B cell (primary cell): ENCODE measurements around the gene PPP1R8. TPM values are rescaled to one million over a fixed set of nuclear protein-coding genes. Genes with fewer than 3 reads are reported as not detected.

Source experiments
- ATAC-seq: fragments of 200-7000 bp; cut with Tn5 transposase; one replicate; pipeline ENCODE4 v1.10.0; 2021; ENCODE audit warnings: low read depth, mild to moderate bottlenecking, moderate number of reproducible peaks, moderate library complexity
- CTCF ChIA-PET: fragments of 350-600 bp; sonication (Branson Sonifier 250); formaldehyde crosslinking; loops from one replicate; lab custom pipeline; 2021; ENCODE audit warnings: antibody characterized with exemption, inconsistent platforms; lab: Charles Lee
- POLR2A ChIA-PET: fragments of 350-600 bp; sonication (Branson Sonifier 250); formaldehyde crosslinking; loops from one replicate; lab custom pipeline; 2021; ENCODE audit warnings: antibody characterized with exemption; lab: Charles Lee
- DNase-seq: peaks from one replicate; pipeline ENCODE4 v3.0.0; 2013
- H2AFZ ChIP-seq: 2 replicates; pipeline ENCODE4 v1.6.1; 2012; ENCODE audit warnings: mild to moderate bottlenecking, low read depth, low read length; ENCODE audit not compliant: insufficient read depth, poor library complexity, severe bottlenecking
- H3K27ac ChIP-seq, 2 donors: 1 replicate in 1 of 2; 2 replicates in 1 of 2; pipeline ENCODE4 v1.5.1; 2012 to 2013; ENCODE audit warnings: low read length in 2 of 2, mild to moderate bottlenecking in 2 of 2, moderate library complexity in 1 of 2
- H3K27me3 ChIP-seq, 4 experiments: fragments of 200-600 bp in 1 of 4; sonication (generic) in 1 of 4; replicated peaks in 1 of 4; 1 replicate in 2 of 4; 2 replicates in 2 of 4; pipeline versions ENCODE4 v1.6.1 to v1.7.0; 2013 to 2016; ENCODE audit warnings: low read length in 3 of 4, mild to moderate bottlenecking in 2 of 4, mixed read lengths in 1 of 4, moderate library complexity in 1 of 4; ENCODE audit not compliant: insufficient read depth in 4 of 4, control insufficient read depth in 3 of 4; ENCODE audit errors: control extremely low read depth in 1 of 4
- H3K36me3 ChIP-seq, 2 experiments: replicated peaks in 1 of 2; 1 replicate in 1 of 2; 2 replicates in 1 of 2; pipeline versions ENCODE4 v1.6.1 to v1.7.1; 2013; ENCODE audit warnings: low read length in 1 of 2; ENCODE audit not compliant: insufficient read depth in 2 of 2, control insufficient read depth in 1 of 2; ENCODE audit errors: control extremely low read depth in 1 of 2, extremely low read depth in 1 of 2
- H3K4me1 ChIP-seq, 2 donors: fragments of 200-600 bp in 1 of 2; sonication (generic) in 1 of 2; 1 replicate in 1 of 2; 2 replicates in 1 of 2; pipeline versions ENCODE4 v1.5.1 to v1.6.1; 2013 to 2017; ENCODE audit warnings: low read length in 2 of 2; ENCODE audit not compliant: control insufficient read depth in 2 of 2, insufficient read depth in 2 of 2
- H3K4me2 ChIP-seq: replicated peaks from 2 replicates; pipeline ENCODE3; 2012; ENCODE audit warnings: mild to moderate bottlenecking, low read depth, low read length; ENCODE audit not compliant: poor library complexity, severe bottlenecking
- H3K4me3 ChIP-seq, 5 experiments: fragments of 200-600 bp in 1 of 5; sonication (generic) in 1 of 5; 1 replicate in 3 of 5; 2 replicates in 2 of 5; pipeline versions ENCODE4 v1.5.1 to v1.7.0; 2011 to 2016; ENCODE audit warnings: low read length in 4 of 5, mild to moderate bottlenecking in 4 of 5, low read depth in 2 of 5, control low read depth in 1 of 5, moderate library complexity in 1 of 5; ENCODE audit not compliant: insufficient read depth in 1 of 5; ENCODE audit errors: control extremely low read depth in 1 of 5, extremely low read depth in 1 of 5
- H3K79me2 ChIP-seq: fragments of 200-600 bp; sonication (generic); one replicate; pipeline ENCODE4 v1.6.0; 2016; ENCODE audit warnings: low read length; ENCODE audit not compliant: control insufficient read depth, insufficient read depth
- H3K9ac ChIP-seq: fragments of 200-600 bp; sonication (generic); 2 replicates; pipeline ENCODE4 v1.6.1; 2017; ENCODE audit warnings: mild to moderate bottlenecking, low read length, moderate library complexity
- H3K9me3 ChIP-seq, 3 donors: one replicate each; pipeline versions ENCODE4 v1.6.1 to v1.7.1; 2013; ENCODE audit warnings: low read length in 2 of 3; ENCODE audit not compliant: control insufficient read depth in 2 of 3, insufficient read depth in 1 of 3; ENCODE audit errors: control extremely low read depth in 1 of 3
- H4K20me1 ChIP-seq: 2 replicates; pipeline ENCODE4 v1.6.0; 2012; ENCODE audit warnings: mild to moderate bottlenecking, low read length; ENCODE audit not compliant: insufficient read depth, control insufficient read depth, poor library complexity, severe bottlenecking
- H3K27ac Mint-ChIP-seq: one replicate; pipeline ENCODE4 v1.8.0; 2021; ENCODE audit warnings: mixed read lengths
- H3K27me3 Mint-ChIP-seq: one replicate; pipeline ENCODE4 v1.8.0; 2021; ENCODE audit warnings: mixed read lengths
- H3K4me1 Mint-ChIP-seq: one replicate; pipeline ENCODE4 v1.8.0; 2021; ENCODE audit warnings: mixed read lengths
- H3K4me3 Mint-ChIP-seq: one replicate; pipeline ENCODE4 v1.8.0; 2021; ENCODE audit warnings: mixed read lengths
- H3K9me3 Mint-ChIP-seq: one replicate; pipeline ENCODE4 v1.8.0; 2022; ENCODE audit warnings: mixed read lengths; ENCODE audit not compliant: insufficient read depth
- CTCF ChIP-seq: fragments of 200-600 bp; IDR thresholded peaks from one replicate; pipeline ENCODE4 v1.8.0; 2022; ENCODE audit warnings: antibody characterized with exemption, mild to moderate bottlenecking
- EZH2 ChIP-seq: IDR thresholded peaks from 2 replicates; pipeline ENCODE4 v1.6.1; 2012; ENCODE audit warnings: borderline replicate concordance, low read depth, mild to moderate bottlenecking, moderate library complexity, low read length; ENCODE audit not compliant: insufficient read depth, poor library complexity, severe bottlenecking
- WGBS: methylation state at CpG from one replicate; pipeline ENCODE4 v1.1.5; 2013; ENCODE audit warnings: missing lambda C conversion rate; ENCODE audit not compliant: insufficient coverage; 5-methylcytosine and 5-hydroxymethylcytosine counted together
- intact Hi-C: fragments of 100-400 bp; cut with micrococcal nuclease; formaldehyde crosslinking; loops from one replicate; pipeline ENCODE4 v1.10.0; 2022
- polyA plus RNA-seq: library from polyadenylated mRNA; depleted of rRNA; stranded (reverse); fragments of >200 nt; gene quantifications from 2 replicates; pipeline ENCODE4 v1.2.3, GENCODE V29; 2012
- total RNA-seq, 2 donors: library from RNA; stranded (reverse); fragments of 120-200 nt in 1 of 2; gene quantifications; 1 replicate in 1 of 2; 2 replicates in 1 of 2; pipeline versions ENCODE4 v1.2.3 to v1.2.4, GENCODE V29; 2013 to 2022

The PPP1R8 gene
- total and polyA plus RNA-seq, 2 donors (not counting 1 experiment from before 2014, with no cell fraction given) = 23.9 to 45.1 TPM

- peak overlapping the region; percentile 58 for H3K4me2 ChIP-seq
Measured at GRCh38 chr1:27863538-27863915, 32.9 kb downstream of the PPP1R8 start.

More at GRCh38 chr1:27863538-27863915, 32.9 kb downstream of the PPP1R8 start:
- no peaks in the 10 kb centered on the region for H3K27me3 Mint-ChIP-seq
- Histone ChIP-seq H3K4me1 (peaks cover 33 to 47% of the 10 kb centered on the region in 2 donors), H4K20me1 (no peaks in the 10 kb centered on the region), H3K27ac (peak overlapping the region; percentile 74), H3K9ac (peak overlapping the region; percentile 2), H3K79me2 (no peaks in the 10 kb centered on the region), H3K9me3 (no peaks in the 10 kb centered on the region), H2AFZ (no peak overlapping the region), H3K4me3 (no peak overlapping the region), H3K27me3 (peaks cover 0 to 3% (median 0%) of the 10 kb centered on the region in 4 experiments), H3K36me3 (no peaks in the 10 kb centered on the region)
- intact Hi-C loops = loop anchor here (1.0 kb wide), 1 partner anchor 9 kb away; the partner anchor contains the start of gene THEMIS2
- H3K27ac Mint-ChIP-seq = peak overlapping the region; percentile 86
- ChIA-PET POLR2A (interaction anchor here (0.9 to 1.0 kb wide), 2 partner anchors 12 to 28 kb away, joined by 4 read pairs; no protein-coding TSS in a partner anchor), CTCF (interaction anchor here (0.7 to 1.5 kb wide), 5 partner anchors 12 to 817 kb away, joined by 3 to 9 read pairs (median 3); no protein-coding TSS in a partner anchor)
- peak; percentile 31 for ATAC-seq
- H3K4me1 Mint-ChIP-seq = peaks cover 51% of the 10 kb centered on the region
- no peaks in the 10 kb centered on the region for H3K9me3 Mint-ChIP-seq
- WGBS = no CpG with 5 or more reads among the region's 1 CpG
- DNase-seq = peak; percentile 58
- TF ChIP-seq EZH2 = no peak
- TF ChIP-seq CTCF = no peak
- peak overlapping the region; percentile 35 for H3K4me3 Mint-ChIP-seq
